HepG2 (cell line): ENCODE measurements around the gene RUSF1.

Experiments used
- HMG20B ChIP-seq: conservative IDR thresholded peaks from 2 replicates; pipeline ENCODE4 v1.6.1; 2016; ENCODE audit warnings: missing genetic modification reagents, missing compliant biosample characterization
- JUNB ChIP-seq: sonication (generic); formaldehyde crosslinking; IDR thresholded peaks from 2 replicates; pipeline ENCODE4 v1.8.0; 2022; ENCODE audit warnings: missing genetic modification reagents, mild to moderate bottlenecking, borderline replicate concordance
- JUND ChIP-seq: sonication (generic); formaldehyde crosslinking; IDR thresholded peaks from 2 replicates; pipeline ENCODE4 v1.8.0; 2022; ENCODE audit warnings: mild to moderate bottlenecking, missing genetic modification reagents
- NFRKB ChIP-seq: fragments of 450-650 bp; IDR thresholded peaks from 2 replicates; pipeline ENCODE4 v1.6.1; 2017
- POLR2AphosphoS2 ChIP-seq: IDR thresholded peaks from 2 replicates; pipeline ENCODE4 v1.6.1; 2011; ENCODE audit warnings: low read depth, low read length, improper control_type of control experiment
- RAD21 ChIP-seq: fragments of 450-650 bp; formaldehyde crosslinking; IDR thresholded peaks from 2 replicates; pipeline ENCODE4 v1.5.0; 2020; ENCODE audit warnings: mild to moderate bottlenecking
- SMC3 ChIP-seq: IDR thresholded peaks from 2 replicates; pipeline ENCODE4 v1.6.1; 2011; ENCODE audit warnings: low read length, improper control_type of control experiment
- TBP ChIP-seq: sonication (generic); formaldehyde crosslinking; IDR thresholded peaks from 2 replicates; pipeline ENCODE4 v1.5.0; 2020; ENCODE audit warnings: missing genetic modification reagents
- ZNF12 ChIP-seq: sonication (generic); formaldehyde crosslinking; IDR thresholded peaks from 2 replicates; pipeline ENCODE4 v1.5.0; 2020; ENCODE audit warnings: missing genetic modification reagents
- ZNF17 ChIP-seq: sonication (generic); formaldehyde crosslinking; IDR thresholded peaks from 2 replicates; pipeline ENCODE4 v1.5.0; 2020; ENCODE audit warnings: mild to moderate bottlenecking, missing genetic modification reagents
- TF ChIP-seq, protein P1 (sequence below): sonication (generic); formaldehyde crosslinking; IDR thresholded peaks from 2 replicates; pipeline ENCODE4 v1.8.1; 2022; ENCODE audit warnings: mild to moderate bottlenecking, missing genetic modification reagents
- TF ChIP-seq, protein P2 (sequence below): sonication (generic); formaldehyde crosslinking; IDR thresholded peaks from 2 replicates; pipeline ENCODE4 v1.5.0; 2020; ENCODE audit warnings: mild to moderate bottlenecking, missing genetic modification reagents, moderate library complexity
- TF ChIP-seq, protein P3 (sequence below): sonication (generic); formaldehyde crosslinking; IDR thresholded peaks from 2 replicates; pipeline ENCODE4 v1.4.0; 2020; ENCODE audit warnings: missing genetic modification reagents
- TF ChIP-seq, protein P4 (sequence below): sonication (generic); formaldehyde crosslinking; IDR thresholded peaks from 2 replicates; pipeline ENCODE4 v1.4.0; 2020; ENCODE audit warnings: missing genetic modification reagents, borderline replicate concordance

DNA sequence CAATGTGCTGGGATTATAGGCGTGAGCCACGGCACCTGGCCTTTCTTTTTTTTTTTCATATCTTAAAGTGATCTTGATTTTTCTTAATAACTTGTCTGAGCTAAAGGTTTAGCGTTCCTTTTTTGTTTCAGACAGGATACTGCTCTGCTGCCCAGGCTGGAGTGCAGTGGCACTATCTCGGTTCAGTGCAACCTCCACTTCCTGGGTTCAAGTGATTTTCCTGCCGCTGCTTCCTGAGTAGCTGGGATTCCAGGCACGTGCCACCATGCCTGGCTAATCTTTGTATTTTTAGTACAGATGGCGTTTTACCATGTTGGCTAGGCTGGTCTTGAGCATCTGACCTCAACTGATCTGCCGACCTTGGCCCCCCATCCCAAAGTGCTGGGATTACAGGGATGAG is 4.0 kb downstream of the RUSF1 start:
- TF ChIP-seq ZNF12 (CRISPR knock-in tag) (no peak), POLR2AphosphoS2 (no peak), JUNB (CRISPR knock-in tag) (no peak), JUND (CRISPR knock-in tag) (no peak), ZNF17 (no peak), RAD21 (CRISPR knock-in tag) (no peak), HMG20B (CRISPR knock-in tag) (no peak), TBP (CRISPR knock-in tag) (no peak), SMC3 (no peak), NFRKB (no peak)
- TF ChIP-seq, protein P1, sequence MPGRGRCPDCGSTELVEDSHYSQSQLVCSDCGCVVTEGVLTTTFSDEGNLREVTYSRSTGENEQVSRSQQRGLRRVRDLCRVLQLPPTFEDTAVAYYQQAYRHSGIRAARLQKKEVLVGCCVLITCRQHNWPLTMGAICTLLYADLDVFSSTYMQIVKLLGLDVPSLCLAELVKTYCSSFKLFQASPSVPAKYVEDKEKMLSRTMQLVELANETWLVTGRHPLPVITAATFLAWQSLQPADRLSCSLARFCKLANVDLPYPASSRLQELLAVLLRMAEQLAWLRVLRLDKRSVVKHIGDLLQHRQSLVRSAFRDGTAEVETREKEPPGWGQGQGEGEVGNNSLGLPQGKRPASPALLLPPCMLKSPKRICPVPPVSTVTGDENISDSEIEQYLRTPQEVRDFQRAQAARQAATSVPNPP (CRISPR knock-in tag), result no peak
- TF ChIP-seq, protein P2, sequence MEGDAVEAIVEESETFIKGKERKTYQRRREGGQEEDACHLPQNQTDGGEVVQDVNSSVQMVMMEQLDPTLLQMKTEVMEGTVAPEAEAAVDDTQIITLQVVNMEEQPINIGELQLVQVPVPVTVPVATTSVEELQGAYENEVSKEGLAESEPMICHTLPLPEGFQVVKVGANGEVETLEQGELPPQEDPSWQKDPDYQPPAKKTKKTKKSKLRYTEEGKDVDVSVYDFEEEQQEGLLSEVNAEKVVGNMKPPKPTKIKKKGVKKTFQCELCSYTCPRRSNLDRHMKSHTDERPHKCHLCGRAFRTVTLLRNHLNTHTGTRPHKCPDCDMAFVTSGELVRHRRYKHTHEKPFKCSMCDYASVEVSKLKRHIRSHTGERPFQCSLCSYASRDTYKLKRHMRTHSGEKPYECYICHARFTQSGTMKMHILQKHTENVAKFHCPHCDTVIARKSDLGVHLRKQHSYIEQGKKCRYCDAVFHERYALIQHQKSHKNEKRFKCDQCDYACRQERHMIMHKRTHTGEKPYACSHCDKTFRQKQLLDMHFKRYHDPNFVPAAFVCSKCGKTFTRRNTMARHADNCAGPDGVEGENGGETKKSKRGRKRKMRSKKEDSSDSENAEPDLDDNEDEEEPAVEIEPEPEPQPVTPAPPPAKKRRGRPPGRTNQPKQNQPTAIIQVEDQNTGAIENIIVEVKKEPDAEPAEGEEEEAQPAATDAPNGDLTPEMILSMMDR, result no peak
- TF ChIP-seq, protein P3, sequence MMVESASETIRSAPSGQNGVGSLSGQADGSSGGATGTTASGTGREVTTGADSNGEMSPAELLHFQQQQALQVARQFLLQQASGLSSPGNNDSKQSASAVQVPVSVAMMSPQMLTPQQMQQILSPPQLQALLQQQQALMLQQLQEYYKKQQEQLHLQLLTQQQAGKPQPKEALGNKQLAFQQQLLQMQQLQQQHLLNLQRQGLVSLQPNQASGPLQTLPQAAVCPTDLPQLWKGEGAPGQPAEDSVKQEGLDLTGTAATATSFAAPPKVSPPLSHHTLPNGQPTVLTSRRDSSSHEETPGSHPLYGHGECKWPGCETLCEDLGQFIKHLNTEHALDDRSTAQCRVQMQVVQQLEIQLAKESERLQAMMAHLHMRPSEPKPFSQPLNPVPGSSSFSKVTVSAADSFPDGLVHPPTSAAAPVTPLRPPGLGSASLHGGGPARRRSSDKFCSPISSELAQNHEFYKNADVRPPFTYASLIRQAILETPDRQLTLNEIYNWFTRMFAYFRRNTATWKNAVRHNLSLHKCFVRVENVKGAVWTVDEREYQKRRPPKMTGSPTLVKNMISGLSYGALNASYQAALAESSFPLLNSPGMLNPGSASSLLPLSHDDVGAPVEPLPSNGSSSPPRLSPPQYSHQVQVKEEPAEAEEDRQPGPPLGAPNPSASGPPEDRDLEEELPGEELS (CRISPR knock-in tag), result no peak
- TF ChIP-seq, protein P4, sequence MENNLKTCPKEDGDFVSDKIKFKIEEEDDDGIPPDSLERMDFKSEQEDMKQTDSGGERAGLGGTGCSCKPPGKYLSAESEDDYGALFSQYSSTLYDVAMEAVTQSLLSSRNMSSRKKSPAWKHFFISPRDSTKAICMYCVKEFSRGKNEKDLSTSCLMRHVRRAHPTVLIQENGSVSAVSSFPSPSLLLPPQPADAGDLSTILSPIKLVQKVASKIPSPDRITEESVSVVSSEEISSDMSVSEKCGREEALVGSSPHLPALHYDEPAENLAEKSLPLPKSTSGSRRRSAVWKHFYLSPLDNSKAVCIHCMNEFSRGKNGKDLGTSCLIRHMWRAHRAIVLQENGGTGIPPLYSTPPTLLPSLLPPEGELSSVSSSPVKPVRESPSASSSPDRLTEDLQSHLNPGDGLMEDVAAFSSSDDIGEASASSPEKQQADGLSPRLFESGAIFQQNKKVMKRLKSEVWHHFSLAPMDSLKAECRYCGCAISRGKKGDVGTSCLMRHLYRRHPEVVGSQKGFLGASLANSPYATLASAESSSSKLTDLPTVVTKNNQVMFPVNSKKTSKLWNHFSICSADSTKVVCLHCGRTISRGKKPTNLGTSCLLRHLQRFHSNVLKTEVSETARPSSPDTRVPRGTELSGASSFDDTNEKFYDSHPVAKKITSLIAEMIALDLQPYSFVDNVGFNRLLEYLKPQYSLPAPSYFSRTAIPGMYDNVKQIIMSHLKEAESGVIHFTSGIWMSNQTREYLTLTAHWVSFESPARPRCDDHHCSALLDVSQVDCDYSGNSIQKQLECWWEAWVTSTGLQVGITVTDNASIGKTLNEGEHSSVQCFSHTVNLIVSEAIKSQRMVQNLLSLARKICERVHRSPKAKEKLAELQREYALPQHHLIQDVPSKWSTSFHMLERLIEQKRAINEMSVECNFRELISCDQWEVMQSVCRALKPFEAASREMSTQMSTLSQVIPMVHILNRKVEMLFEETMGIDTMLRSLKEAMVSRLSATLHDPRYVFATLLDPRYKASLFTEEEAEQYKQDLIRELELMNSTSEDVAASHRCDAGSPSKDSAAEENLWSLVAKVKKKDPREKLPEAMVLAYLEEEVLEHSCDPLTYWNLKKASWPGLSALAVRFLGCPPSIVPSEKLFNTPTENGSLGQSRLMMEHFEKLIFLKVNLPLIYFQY (CRISPR knock-in tag), result no peak
